H1 (cell line): ENCODE data around the gene TLE4. TPM values are rescaled to one million over a fixed set of nuclear protein-coding genes. Genes with fewer than 3 reads are reported as not detected.

ENCODE experiments used
- EP300 ChIP-seq, 2 experiments: IDR thresholded peaks; 1 replicate in 1 of 2; 2 replicates in 1 of 2; pipeline ENCODE4 v1.6.1; 2011 to 2012; ENCODE audit warnings: low read depth in 2 of 2, low read length in 2 of 2, mild to moderate bottlenecking in 2 of 2, borderline replicate concordance in 1 of 2, inconsistent platforms in 1 of 2, moderate library complexity in 1 of 2
- polyA plus RNA-seq, 7 experiments: library from polyadenylated mRNA; depleted of rRNA in 3 of 7; stranded (reverse) in 5 of 7; unstranded in 2 of 7; fragments of >200 nt in 5 of 7; fragments of 200-250 nt in 2 of 7; gene quantifications; 1 replicate in 5 of 7; 2 replicates in 1 of 7; 4 replicates in 1 of 7; pipeline versions ENCODE4 v1.2.1 to v1.2.3, GENCODE V29; 2011 to 2013; ENCODE audit warnings: missing spikeins in 2 of 7, mixed read lengths in 2 of 7
- total RNA-seq: library from RNA; stranded (reverse); fragmentation: NEBNext Ultra II Directional; extraction: Animal tissue kit (Norgen Biotek cat#: 25700); gene quantifications from 2 replicates; pipeline ENCODE4 v1.2.1, GENCODE V29; 2021
- TF ChIP-seq, protein P1 (sequence below): IDR thresholded peaks from 2 replicates; pipeline ENCODE4 v1.6.1; 2012; ENCODE audit warnings: inconsistent platforms

The TLE4 gene
- total and polyA plus RNA-seq, 2 of the 8 experiments (the other 6 are each of a cell fraction or from before 2014, with no cell fraction given), result 32.4 to 36.9 TPM

DNA sequence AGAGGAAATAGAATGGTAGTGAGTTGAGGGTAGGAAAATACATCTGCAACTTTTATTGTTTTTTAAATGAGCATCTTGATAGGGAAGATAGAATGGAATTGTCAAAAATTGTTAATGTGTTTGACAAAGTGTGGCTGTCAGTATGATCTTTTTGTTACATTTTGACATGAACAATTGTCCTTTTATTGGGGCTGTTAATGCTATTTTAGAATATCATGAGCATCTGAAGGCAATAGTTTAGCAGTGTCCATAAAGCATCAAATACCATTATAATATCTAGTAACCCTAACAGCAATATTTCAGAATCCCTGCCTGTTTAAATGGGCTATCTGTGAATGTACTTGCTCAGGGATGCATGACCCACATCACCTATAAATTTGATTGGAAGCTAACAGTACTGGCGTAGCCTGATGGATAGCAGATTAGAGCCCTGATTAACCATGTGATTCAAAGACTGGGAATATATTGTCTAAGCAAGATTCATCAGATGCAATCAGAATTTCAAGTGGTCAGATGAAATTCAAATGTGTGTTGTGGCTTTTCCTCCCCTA, 37.8 kb downstream of the TLE4 start (continued):
- TF ChIP-seq, protein P1, sequence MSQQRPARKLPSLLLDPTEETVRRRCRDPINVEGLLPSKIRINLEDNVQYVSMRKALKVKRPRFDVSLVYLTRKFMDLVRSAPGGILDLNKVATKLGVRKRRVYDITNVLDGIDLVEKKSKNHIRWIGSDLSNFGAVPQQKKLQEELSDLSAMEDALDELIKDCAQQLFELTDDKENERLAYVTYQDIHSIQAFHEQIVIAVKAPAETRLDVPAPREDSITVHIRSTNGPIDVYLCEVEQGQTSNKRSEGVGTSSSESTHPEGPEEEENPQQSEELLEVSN, result no peak
- no peak for TF ChIP-seq EP300 (IDR thresholded peaks at IDR 0.05; ENCODE audit: borderline replicate concordance in 1 of 2, low read depth in 2 of 2, low read length in 2 of 2)
- TF ChIP-seq, all 59 proteins: peak for 0
